Right lung (tissue), 5 donors: Measurements from ENCODE around the gene CA7. TPM values are rescaled to one million over a fixed set of nuclear protein-coding genes. Genes with fewer than 3 reads are reported as not detected.
A peak's percentile ranks its signal among the peaks of the same experiment; 100 is the strongest.

Experiments
- DNase-seq, 2 donors: peaks; one replicate each; pipeline ENCODE4 v3.0.0-alpha.2; 2013
- polyA plus RNA-seq, 5 donors: library from polyadenylated mRNA; unstranded; fragments of 120-200 nt; gene quantifications; one replicate each; pipeline versions ENCODE4 v1.2.1 to v1.2.3, GENCODE V29; 2013; ENCODE audit warnings: inconsistent platforms in 1 of 5, low replicate concordance in 1 of 5; ENCODE audit not compliant: insufficient read length in 5 of 5, insufficient read depth in 1 of 5

Gene CA7
- polyA plus RNA-seq, 5 donors, result 0.06 TPM; not detected in 4

DNA sequence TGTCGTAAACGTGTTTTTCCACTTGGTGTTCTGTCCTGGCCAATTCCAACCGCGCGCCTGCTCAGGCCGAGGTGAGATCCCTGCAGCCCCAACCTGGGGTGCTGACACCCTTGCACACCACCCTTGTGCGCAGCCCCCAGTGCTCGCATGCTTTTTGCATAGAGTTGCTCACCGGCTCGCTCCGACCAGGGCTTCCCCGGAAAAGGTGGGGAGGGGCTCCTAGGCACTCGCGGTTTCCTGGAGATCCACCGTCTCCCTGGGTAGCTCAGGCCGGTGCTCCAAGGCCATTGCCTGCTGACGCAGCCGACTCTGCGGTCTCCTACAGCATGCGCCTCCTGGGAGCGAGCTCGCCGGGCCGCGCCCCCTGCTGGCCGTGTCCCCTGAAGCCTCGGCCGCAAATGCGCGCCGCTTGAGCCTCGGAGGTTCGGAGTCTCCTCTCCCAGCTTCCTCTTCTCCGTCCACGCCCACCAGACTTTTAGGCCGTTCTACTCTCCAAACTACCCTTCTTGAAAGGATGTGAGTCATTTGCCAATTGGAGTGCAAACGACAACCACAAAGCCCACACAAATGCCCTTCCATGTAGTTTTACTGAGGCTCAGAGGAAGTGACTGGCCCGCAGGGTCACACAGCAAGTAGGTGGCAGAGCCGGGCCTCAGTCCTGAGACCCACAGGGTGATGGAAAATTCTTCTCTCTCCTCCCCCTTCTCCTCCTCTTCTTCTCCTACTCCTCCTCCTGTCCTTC lies 28.9 kb downstream of the CA7 start:
- peak; percentile 69 to 79 for DNase-seq

DNA sequence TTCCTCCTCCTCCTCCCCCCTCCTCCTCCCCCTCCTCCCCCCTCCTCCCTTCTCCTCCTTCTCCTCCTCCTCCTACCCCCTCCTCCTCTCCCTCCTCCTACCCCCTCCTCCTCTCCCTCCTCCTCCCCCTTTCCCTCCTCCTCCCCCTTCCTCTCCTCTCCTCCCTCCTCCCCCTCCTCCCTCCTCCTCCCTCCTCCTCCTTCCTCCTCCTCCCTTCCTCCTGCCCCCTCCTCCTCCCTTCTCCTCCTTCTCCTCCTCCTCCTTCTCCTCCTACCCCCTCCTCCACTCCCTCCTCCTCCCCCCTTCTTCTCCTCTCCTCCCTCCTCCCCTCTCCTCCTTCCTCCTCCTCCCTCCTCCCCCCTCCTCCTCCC lies 29.5 kb downstream of the CA7 start:
- DNase-seq, result no peak

DNA sequence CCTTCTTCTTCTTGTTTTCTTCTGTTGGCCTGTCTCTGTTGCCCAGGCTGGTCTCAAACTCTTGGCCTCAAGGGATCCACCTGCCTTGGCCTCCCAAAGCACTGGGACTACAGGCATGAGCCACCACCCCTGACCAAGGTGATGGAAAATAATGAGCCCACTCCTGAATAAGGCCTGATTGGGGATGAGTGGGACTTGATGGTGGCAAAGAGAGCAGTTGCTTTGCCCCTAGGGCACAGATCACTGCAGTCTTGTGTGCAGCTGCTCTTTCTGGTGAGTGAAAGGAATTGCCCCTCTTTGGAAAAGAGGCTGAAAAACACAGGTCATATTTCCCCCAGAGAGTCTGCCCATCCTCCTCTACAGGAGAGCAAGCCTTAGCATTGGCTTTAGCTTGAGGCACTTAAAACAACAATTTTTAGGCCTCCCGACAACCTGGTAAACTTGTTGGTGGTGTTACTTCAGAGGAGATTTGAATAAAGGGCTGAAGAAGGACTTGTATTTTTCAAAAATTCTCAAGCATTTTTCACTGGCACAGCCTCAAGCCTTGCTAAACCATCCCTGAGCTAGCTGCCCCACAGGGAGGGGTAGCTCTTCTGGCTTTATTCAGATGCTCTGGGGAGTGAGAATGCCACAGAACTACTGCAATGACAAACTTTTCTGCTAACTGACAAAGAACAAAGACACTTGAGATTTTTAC lies 30.0 kb downstream of the CA7 start:
- DNase-seq, result no peak

DNA sequence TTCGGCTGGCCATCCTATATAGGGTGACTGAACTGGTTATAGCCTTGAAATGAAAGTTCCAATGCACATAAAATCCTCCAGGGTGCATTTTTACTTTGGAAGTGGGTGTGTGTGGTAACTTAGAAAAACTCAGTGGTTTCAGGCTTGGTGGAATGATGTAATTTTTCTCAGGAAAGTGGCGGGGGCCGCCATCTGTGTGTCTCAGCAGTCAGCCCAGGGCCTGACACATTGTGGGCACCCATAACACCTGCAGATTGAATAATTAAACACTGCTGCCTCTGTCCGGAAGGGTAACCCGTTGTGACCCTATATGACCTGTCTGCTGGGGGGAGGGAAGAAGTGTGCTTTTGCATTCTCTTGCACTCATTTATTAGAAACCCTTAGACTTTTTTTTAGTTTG lies 33.9 kb downstream of the CA7 start:
- no peak for DNase-seq

DNA sequence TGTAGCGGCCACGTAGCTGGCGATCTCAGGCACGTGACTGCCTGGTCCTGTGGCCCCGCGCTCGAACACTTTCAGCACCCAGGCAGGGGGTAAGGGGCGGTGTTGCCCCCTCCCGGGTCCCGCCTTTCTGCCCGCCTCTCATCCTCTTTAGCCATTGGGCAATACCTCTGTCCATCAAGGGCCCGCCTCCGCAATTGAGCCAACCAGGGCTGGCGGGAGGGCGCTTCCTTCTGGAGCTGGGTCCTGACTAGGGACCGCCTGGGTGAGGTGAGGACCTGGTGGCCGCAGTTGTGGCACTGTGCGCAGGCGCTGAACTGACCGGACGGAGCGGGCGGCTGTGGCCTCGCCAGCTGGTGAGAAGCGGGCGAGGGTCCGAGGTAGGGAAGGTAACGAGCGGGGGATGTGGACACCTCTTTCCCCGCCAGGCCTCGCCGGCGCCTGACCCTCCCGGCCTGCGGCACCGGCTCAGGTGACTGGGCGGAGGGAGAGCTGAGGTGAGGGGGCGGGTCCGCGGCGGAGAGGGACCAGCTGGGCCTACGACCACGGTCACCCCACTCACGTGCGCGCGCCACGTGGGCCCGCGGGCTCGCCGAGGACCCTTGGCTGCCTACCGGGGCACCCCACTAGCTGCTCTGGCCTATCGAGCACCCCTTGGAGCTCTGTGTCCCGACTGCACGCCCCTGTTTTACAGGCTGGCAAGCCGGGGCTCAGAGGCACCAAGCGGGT lies 36.2 kb downstream of the CA7 start, which contains the start of gene PDP2:
Gene PDP2 (plus strand): TSS at position 228 of the 726 bp plus-strand sequence. CDS start 3,770 bp downstream, outside the sequence.
- peak; percentile 92 for DNase-seq

DNA sequence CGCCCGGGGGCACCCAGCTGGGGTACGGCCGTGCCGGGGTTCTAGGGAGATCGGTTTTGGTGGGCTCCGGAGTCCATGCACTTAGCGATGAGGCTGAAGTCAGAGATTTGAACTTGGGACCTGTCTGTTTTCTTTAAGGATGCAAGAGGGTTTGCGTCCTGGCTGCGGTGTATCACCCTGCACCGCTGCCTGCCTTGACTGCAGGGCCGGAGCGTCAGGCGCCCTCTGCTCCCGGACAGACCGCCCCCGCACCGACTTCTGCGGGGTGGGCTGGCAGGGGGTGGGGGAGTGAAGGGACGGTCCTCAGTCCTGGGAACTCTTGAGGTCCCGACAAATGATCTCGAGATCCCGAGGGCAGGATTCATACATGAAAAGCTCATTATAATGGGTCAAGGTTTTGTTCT lies 36.8 kb downstream of the CA7 start:
- DNase-seq, result no peak

DNA sequence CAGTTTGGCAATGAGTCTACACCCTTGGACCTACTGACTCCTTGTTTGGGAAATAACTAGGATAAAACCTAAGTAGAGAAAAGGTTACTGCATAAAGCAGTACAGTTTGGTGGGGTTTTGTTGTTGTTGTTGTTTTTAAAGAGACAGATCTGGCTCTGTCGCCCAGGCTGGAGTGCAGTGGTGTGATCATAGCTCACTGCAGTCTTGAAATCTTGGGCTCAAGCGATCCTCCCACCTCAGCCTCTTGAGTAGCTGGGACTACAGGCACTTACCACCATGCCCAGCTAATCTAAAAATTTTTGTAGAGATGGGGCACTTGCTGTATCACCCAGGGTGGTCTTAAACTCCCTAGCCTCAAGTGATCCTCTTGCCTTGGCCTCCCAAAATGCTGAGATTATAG lies 37.3 kb downstream of the CA7 start:
- no peak for DNase-seq

DNA sequence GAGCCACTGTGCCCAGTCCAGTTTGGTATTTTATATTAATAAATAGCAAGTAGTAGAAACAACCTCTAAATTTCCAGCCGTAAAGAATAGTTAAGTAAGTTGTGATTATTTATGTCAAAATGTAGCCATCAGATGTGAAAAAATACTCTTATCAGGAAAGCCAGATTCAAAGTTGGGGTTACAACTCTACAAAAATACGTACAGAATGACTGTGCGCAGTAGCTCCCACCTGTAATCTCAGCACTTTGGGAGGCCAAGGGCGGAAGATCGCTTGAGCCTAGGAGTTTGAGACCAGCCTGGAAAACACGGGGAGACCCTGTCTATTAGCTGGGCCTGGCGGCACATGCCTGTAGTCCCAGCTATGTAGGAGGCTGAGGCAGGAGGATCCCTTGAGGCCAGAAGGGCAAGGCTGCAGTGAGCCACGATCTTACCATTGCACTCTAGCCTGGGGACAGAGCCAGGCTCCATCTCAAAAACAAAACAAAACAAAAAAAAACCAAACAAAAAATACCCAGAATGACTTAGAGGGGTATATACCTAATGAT lies 37.8 kb downstream of the CA7 start:
- no peak for DNase-seq

DNA sequence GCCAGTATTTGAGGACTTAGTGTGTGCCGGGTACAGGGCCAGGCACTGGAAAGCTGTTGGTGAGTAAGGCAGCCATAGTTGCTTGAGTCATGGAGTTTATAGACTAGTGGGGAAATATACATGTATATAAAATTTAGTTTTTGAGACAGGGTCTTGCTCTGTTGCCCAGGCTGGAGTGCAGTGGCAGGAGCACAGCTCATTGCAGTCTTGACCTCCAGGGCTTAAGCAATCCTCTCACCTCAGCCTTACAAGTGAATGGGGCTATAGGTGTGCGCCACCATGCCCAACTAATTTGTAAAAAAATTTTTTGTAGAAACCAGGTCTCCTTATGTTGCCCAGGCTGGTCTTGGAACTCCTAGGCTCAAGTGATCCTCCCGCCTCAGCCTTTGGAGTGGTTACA lies 38.5 kb downstream of the CA7 start:
- DNase-seq, result no peak

DNA sequence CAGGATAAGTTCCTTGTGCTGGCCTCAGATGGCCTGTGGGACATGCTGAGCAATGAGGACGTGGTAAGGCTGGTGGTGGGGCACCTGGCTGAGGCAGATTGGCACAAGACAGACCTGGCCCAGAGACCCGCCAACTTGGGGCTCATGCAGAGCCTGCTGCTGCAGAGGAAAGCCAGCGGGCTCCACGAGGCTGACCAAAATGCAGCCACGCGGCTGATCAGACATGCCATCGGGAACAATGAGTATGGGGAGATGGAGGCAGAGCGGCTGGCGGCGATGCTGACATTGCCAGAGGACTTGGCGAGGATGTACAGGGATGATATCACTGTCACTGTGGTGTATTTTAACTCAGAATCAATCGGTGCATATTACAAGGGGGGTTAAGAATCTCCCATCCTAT lies 41.3 kb downstream of the CA7 start:
- DNase-seq, result no peak

DNA sequence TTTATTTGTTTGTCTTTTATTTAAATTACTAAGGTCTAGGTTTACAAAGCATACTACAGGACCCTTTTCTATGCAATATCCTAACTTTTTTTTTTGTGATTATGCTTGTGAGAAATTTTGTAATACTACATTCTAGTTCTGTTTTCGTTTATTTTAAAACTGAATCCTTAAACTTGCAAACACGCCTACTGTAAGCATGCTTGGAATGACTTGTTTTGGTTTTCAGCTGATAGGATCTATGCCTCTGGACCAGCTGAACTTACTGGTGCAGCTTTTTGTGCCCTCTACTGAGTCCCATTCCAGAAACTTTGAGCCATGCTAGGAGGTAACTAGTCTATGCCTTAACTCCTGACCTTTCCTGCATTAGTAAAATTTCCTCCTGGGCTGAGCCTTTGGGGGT lies 42.1 kb downstream of the CA7 start:
- DNase-seq, result no peak

DNA sequence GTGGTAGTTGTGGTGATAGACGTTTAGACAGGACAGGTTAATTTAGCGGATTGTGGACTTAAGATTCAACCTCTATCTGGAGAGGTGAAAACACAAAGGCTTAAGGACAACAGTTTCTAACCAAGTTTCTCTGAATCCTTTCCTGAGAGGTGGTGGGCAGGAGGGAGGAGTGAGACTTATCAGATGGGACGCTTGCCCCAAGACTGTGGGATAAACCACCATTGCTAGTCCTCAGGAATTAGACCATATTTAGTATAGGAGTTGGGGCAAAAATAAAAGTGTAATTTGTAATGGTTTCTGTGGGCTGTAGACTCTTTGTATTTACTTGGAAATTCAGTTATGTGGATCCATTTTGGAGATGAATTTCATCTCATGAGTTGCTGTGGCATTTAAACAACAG lies 42.7 kb downstream of the CA7 start:
- DNase-seq, result no peak

DNA sequence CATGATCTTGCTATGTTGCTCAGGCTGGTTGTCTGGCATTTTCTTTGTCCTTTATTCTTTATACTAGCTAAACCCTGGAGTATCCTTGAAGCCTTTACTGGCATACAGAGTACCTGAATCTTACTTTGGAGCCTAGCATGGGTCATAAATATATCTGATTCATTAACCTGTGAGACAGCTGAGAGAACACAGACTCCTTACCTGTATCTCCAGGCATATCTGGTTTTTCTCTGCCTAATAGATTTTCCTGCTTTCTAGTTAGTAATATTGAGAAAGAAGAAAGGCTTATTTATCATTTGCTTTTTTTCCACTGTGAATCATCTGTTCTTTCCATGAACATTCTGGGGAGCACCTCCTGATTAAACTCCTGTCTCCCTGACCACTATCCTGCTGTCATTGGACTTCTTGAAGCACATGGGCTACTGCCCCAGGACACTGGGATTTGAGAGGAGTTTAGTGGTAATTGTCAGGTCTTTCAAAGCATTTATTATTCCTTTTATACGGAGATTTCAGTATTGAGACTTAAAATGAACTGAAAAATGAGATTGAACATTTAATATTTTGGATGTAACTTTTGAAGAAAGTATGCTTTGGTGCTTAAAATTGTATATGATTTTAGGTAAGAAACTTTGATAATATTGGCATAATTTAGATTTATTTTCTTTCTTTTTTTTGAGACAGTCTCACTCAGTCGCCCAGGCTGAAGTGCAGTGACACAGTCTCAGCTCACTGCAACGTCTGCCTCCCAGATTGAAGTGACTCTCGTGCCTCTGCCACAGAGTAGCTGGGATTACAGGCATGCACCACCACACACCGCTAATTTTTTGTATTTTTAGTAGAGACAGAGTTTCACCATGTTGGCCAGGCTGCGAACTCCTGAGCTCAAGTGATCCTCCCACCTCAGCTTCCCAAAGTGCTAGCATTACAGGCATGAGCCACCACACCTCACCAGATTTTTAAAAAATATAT lies 44.7 kb downstream of the CA7 start:
- no peak for DNase-seq

DNA sequence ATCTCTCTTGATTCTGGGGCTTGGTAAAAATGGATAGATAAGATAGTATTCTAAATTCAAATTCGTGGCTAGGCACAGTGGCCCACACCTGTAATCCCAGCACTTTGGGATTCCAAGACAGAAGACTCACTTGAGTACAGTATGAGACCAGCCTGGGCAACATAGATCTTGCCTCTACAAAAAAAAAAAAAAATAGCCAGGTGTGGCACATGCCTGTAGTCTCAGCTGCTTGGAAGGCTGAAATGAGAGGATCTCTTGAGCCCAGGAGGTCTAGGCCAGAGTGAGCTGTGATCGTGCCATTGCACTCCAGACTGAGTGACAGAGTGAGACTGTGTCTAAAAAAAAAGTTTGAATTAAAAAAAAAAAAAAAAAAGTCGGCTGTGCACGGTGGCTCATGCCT lies 45.4 kb downstream of the CA7 start:
- no peak for DNase-seq

DNA sequence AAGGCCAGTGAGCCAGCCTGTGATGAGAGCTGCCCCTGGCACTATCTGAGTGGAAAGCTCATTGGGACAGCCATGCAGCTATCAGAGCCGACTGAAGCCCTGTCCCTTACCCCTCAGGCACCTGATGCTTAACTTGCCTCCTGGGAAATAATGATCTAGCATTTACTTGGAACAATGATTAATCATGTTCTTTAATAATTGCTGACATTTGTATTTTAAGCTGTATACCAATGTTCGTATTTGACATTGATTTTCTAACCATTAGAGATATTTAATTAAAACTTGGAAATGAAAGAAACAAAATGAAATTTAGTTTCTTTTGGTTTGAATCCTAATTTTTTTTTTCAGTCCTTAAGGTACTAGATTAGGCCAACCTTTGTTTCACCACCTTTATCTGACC lies 46.6 kb downstream of the CA7 start:
- no peak for DNase-seq

DNA sequence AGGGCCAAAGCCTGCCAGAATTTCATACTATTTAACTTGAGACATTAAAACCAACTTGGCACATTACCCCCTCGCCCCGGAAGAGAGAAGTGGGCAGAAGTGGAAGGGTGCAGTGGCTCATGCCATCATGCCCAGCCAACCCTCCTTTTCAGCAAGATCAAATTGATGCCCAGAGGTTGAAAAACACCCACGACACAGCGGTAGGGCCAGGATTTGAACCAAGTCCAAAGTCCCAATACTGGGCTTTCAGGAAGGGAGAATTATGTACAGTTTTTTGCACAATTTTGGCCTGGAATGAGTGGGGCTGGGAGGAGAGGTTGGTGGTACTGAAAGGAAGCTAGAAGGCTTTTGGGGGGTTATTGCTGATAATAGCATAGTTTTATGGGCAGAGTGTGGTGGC lies 47.1 kb downstream of the CA7 start:
- no peak for DNase-seq

DNA sequence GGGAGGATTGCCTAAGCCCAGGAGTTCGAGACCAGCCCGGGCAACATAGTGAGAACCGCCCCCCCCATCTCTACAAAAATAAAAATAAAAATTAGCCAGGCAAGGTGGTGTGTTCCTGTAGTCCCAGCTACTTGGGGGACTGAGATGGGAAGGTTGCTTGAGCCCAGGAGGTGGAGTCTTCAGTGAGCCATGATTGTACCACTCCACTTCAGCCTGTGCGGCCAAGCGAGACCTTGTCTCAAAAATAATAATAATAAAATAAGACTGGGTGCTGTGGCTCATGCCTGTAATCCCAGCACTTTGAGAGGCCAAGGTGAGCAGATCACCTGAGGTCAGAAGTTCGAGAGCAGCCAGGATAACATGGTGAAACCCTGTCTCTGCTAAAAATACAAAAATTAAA lies 47.6 kb downstream of the CA7 start:
- no peak for DNase-seq

DNA sequence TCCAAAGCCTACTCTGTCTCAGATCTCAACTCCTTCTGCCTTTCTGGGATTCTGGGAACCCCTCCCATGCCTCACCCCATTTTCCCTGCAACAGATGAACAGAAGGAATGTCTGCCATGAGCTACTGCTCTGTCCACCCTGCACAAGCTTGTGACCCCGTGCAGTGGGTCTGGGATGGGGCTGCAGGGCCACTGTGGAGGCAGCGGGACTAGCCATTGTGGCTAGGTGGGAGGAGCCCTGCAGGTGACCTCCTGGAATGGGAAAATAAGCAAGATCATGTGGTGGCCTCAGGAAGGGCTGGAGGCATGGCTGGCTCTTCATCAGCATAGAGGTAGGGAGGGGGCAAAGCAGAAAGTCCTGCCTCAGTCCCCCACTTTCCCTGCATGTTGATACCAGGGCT lies 49.8 kb downstream of the CA7 start:
- DNase-seq, result no peak

DNA sequence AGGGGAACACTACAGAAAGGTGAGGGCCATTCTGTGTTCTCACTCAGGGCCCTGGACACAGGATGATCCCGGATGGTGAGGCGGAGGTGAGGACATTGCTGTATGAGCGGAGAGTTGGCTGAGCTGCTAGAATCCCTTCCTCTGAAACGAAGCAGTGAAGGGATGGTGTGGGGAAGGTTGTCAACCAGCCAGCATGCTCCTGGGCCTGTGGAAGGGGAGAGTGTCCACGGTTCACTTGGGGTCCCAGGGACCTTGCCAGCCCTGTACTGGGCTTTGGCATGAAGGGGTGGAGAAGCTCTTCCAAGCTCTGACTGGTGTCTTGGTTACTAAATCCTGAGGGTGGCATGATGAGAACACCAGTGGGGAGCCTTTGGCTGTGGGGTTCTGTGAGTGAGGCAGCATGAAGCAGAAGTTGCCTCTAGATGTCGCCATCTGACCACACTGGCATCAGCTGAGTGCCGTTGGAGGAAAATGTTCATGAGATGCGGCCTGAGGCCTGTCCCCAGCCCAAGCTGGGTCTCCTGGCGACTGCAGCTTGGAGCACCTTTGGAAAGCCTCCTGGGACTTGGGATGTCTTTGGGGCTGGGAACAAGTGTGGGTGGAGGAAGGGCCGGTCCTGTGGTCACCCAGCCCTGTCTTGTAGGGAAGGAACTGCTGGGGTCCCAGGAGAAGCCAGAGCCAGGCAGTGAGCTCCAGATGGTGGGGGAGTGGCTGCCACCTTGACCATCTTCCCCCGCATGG lies 50.9 kb downstream of the CA7 start:
- DNase-seq, result peak; percentile 61 to 78

DNA sequence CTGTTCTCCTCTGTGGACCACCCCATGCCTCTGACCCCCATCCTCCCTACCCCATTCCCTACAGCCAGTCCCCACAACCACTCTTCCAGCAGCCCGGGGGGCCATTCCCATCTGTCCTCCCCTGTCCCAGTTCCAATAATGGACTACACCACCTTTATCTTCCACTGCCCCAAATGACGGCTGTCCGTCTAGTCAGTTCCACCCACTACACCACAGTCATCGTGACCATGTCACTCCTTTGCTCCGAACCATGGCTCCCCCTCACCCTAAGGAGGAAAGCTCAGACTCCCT lies 51.4 kb downstream of the CA7 start:
- DNase-seq, result no peak

DNA sequence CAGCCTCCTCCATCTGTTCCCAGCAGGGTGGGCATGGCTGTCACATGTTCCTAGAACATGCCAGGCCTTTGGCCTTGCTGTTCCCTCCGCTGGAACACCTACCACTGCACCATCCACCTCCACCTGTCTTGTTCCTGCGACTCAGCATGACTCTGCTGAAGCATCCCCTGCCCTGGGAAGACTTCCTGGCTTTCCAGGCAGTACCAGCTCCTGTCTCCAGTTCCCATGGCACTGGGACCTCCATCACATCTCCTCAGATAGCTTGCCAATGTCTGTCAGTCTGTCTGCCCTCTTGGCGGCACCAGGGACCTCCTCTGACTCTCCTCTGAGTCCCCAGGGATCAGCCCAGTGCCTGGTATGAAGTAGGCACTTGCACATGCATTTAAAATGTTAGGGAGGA lies 51.8 kb downstream of the CA7 start:
- DNase-seq, result no peak
